BJ (cell line): Measurements from ENCODE around the gene SCARF1. TPM values are rescaled to one million over a fixed set of nuclear protein-coding genes. Genes with fewer than 3 reads are reported as not detected.

Experiments
- CTCF ChIA-PET: fragments of 350-600 bp; formaldehyde crosslinking; extraction: SDS; loops from one replicate; lab custom pipeline; 2021; ENCODE audit warnings: antibody characterized with exemption, inconsistent platforms; lab: Yijun Ruan, JAX
- POLR2A ChIA-PET: fragments of 300-600 bp; sonication (Branson Sonifier 250); formaldehyde crosslinking; extraction: SDS; loops from one replicate; lab custom pipeline; 2021; ENCODE audit warnings: antibody characterized with exemption; lab: Charles Lee
- DNase-seq: peaks from one replicate; pipeline ENCODE4 v3.0.0-alpha.2; 2011; ENCODE audit warnings: low read depth
- H3K27me3 ChIP-seq: 2 replicates; pipeline ENCODE4 v1.6.0; 2011; ENCODE audit warnings: low read length; ENCODE audit not compliant: control insufficient read depth, insufficient read depth
- H3K36me3 ChIP-seq: 2 replicates; pipeline ENCODE4 v1.5.1; 2011; ENCODE audit warnings: low read length; ENCODE audit not compliant: control insufficient read depth, insufficient read depth
- H3K4me3 ChIP-seq: 2 replicates; pipeline ENCODE4 v1.5.1; 2011; ENCODE audit warnings: low read depth, mild to moderate bottlenecking, control low read depth, low read length
- CTCF ChIP-seq: IDR thresholded peaks from 2 replicates; pipeline ENCODE4 v1.5.1; 2011; ENCODE audit warnings: low read depth, mild to moderate bottlenecking, control low read depth, inconsistent platforms, low read length, moderate library complexity; ENCODE audit not compliant: insufficient read depth
- polyA plus RNA-seq: library from polyadenylated mRNA; depleted of rRNA; stranded (reverse); fragments of >200 nt; gene quantifications from 2 replicates; pipeline ENCODE4 v1.2.3, GENCODE V29; 2011

SCARF1 gene
- polyA plus RNA-seq, 1 experiment: 0.12 TPM

- peaks cover 43% of the 10 kb centered on the region for H3K36me3 ChIP-seq
- POLR2A ChIA-PET: no interaction called here
- CTCF ChIA-PET: interaction anchor here (0.9 to 2.4 kb wide), 4 partner anchors 9 to 77 kb away, joined by 3 to 9 read pairs (median 6); no protein-coding TSS in a partner anchor
- DNase-seq: no peak
- no peak for TF ChIP-seq CTCF
- H3K27me3 ChIP-seq: no peaks in the 10 kb centered on the region
- H3K4me3 ChIP-seq: no peak overlapping the region
Measured at GRCh38 chr17:1651559-1651844, 6.0 kb upstream of the SCARF1 start.

- no peak for DNase-seq
- Histone ChIP-seq H3K27me3 (no peaks in the 10 kb centered on the region), H3K4me3 (no peak overlapping the region), H3K36me3 (peaks cover 41% of the 10 kb centered on the region)
- CTCF ChIA-PET: interaction anchor here (0.9 to 3.2 kb wide), 6 partner anchors 9 to 77 kb away, joined by 3 to 18 read pairs (median 5); no protein-coding TSS in a partner anchor
- no peak for TF ChIP-seq CTCF
- POLR2A ChIA-PET: no interaction called here
Measured at GRCh38 chr17:1650731-1651558, 5.4 kb upstream of the SCARF1 start.

DNA sequence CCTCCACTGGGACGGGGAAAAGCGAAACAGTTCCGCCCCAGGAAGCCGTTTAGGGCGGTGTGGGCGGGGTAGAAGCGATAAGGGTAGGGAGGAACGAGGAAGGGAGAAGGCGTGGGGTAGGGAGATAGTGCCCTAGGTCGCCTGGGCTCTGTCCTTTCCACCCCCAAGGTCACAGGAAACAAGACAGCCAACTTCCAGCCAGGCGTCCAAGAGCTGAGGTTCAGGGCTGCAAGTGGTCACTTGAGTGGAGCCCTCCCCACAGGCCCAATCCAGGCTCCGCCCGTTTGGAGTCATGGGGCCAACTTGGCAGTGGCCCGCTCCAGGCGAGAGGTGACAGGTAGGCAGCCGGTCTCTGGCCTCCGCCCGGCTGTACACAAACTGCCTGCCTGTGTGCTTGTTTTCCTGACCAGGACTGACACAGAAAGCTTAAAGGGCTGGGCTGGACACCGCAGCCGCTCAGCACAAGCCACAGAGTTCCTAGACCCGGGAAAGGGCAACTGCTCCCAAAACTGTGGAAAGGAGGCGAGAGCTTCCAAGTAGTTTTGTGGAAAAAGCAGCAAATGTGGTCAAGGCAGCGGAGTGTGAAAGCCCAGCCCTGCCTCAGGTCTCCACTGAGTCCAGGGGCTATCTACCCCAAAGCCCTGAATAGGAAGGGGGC is 4.4 kb upstream of the SCARF1 start, which contains the start of gene RILP:
RILP (minus strand) TSS at position 23 of the 658 bp plus-strand sequence. CDS start 62 bp downstream, outside the sequence.
- no peak for DNase-seq
- peak within 1 kb of the TSS; percentile 63 for H3K4me3 ChIP-seq
- no peak for TF ChIP-seq CTCF
- no peaks in the 10 kb centered on the region for H3K27me3 ChIP-seq
- POLR2A ChIA-PET: interaction anchor here (0.6 to 0.8 kb wide), 2 partner anchors 34 to 163 kb away, joined by 4 to 14 read pairs; no protein-coding TSS in a partner anchor
- CTCF ChIA-PET: interaction anchor here (0.9 to 3.2 kb wide), 15 partner anchors 10 to 391 kb away, joined by 3 to 36 read pairs (median 7); partner anchors contain the start of gene PITPNA
- H3K36me3 ChIP-seq: peaks cover 36% of the 10 kb centered on the region

DNA sequence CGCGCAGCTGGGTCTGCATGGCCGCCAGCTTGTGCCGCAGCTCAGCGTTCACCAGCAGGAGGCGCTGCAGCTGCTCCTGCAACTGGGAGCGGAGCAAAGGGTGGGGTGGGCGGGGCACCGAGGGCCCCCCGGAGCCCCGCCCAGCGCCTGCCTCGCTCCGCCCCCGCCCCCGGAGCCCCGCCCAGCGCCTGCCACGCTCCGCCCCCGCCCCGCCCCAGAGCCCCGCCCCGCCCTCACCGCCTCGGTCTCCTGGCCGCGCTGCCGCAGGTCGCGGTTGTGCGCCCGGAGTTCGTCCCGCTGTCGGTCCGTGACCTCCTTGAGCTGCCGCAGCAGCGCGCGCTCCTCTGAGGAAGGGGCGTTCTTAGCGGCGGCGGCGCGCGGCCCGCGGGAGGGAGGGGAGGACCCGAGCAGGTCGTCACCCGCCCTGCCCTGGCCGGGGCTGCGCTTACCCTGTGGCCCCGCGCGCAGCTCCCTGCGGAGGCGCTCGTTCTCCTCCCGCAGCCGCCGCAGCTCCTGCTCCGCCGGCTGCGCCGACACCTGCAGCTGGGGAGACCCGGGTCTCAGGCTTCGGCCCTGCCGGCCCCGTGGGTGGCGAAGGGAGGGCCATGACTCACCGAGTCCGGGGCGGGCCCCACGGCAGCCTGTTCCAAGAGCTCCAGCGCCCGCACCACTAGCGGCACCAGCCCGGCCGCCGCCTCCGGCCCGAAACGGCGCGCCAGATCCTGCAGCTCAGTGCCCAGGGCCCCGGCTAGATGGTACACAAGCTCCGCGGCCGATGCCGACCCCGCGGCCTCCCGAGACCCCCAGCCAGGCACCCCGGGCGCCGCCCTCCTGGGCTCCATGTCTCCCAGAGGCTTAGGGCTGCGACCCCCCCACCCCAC is 3.7 kb upstream of the SCARF1 start:
- peak; percentile 67 for DNase-seq
- Histone ChIP-seq H3K4me3 (peak overlapping the region; percentile 63), H3K27me3 (no peaks in the 10 kb centered on the region), H3K36me3 (peaks cover 32% of the 10 kb centered on the region)
- POLR2A ChIA-PET: interaction anchor here (0.6 to 0.8 kb wide), 4 partner anchors 35 to 164 kb away, joined by 4 to 14 read pairs (median 6); no protein-coding TSS in a partner anchor
- CTCF ChIA-PET: interaction anchor here (0.5 to 3.2 kb wide), 26 partner anchors 11 to 467 kb away, joined by 3 to 36 read pairs (median 4); partner anchors contain the start of genes PITPNA and SLC43A2
- peak; percentile 84 for TF ChIP-seq CTCF
